H7 (cell line): ENCODE measurements around the gene NINJ2. TPM values are rescaled to one million over a fixed set of nuclear protein-coding genes. Genes with fewer than 3 reads are reported as not detected.
"Not testable (repeated sequence)": the region's sequence is repeated elsewhere in the genome, so short reads cannot be mapped to it uniquely, and the experiment has no call there.

Experiments
- DNase-seq: peaks from one replicate; pipeline ENCODE4 v3.0.0; 2012
- H3K27me3 ChIP-seq: 2 replicates; pipeline ENCODE4 v1.6.0; 2011; ENCODE audit warnings: mild to moderate bottlenecking, low read length; ENCODE audit not compliant: control insufficient read depth, insufficient read depth
- H3K36me3 ChIP-seq: replicated peaks from 2 replicates; pipeline ENCODE4 v1.5.1; 2011; ENCODE audit warnings: low read length; ENCODE audit not compliant: control insufficient read depth, insufficient read depth
- H3K4me3 ChIP-seq: 2 replicates; pipeline ENCODE4 v1.5.1; 2011; ENCODE audit warnings: low read depth, mild to moderate bottlenecking, control low read depth, low read length, moderate library complexity; ENCODE audit not compliant: insufficient read depth
- total RNA-seq: library from RNA; depleted of rRNA; stranded (reverse); fragments of >200 nt; shearing (Covaris generic); gene quantifications from 2 replicates; pipeline ENCODE4 v1.2.3, GENCODE V29; 2014

The NINJ2 gene
- total RNA-seq, 1 experiment from 2014 or later, result 2.6 TPM

GRCh38 chr12:661720-662486, 1.3 kb downstream of the NINJ2 start:
- DNase-seq, result peak; percentile 21
- Histone ChIP-seq H3K27me3 (no peaks in the 10 kb centered on the region), H3K4me3 (no peak overlapping the region), H3K36me3 (no peaks in the 10 kb centered on the region)

- no peaks in the 10 kb centered on the region for H3K27me3 ChIP-seq
- DNase-seq, result peak; percentile 11
- no peak overlapping the region for H3K4me3 ChIP-seq
- no peaks in the 10 kb centered on the region for H3K36me3 ChIP-seq
These were observed 4.1 kb downstream of the NINJ2 start for GRCh38 chr12:659090-659683.

GRCh38 chr12:650983-651382, 12.3 kb downstream of the NINJ2 start:
- Histone ChIP-seq H3K4me3 (no peak overlapping the region), H3K36me3 (no peaks in the 10 kb centered on the region), H3K27me3 (no peaks in the 10 kb centered on the region)
- DNase-seq, result peak; percentile 13

GRCh38 chr12:647385-648085, 15.7 kb downstream of the NINJ2 start:
- no peak for DNase-seq
- no peak overlapping the region for H3K4me3 ChIP-seq
- H3K36me3 ChIP-seq, result no peaks in the 10 kb centered on the region
- no peaks in the 10 kb centered on the region for H3K27me3 ChIP-seq

GRCh38 chr12:646442-647384, 16.5 kb downstream of the NINJ2 start:
- no peak overlapping the region for H3K4me3 ChIP-seq
- no peaks in the 10 kb centered on the region for H3K36me3 ChIP-seq
- H3K27me3 ChIP-seq, result no peaks in the 10 kb centered on the region
- peak; percentile 8 for DNase-seq

GRCh38 chr12:645563-646071, 17.6 kb downstream of the NINJ2 start:
- Histone ChIP-seq H3K4me3 (no peak overlapping the region), H3K27me3 (no peaks in the 10 kb centered on the region), H3K36me3 (no peaks in the 10 kb centered on the region)
- no peak for DNase-seq

GRCh38 chr12:644818-645552, 18.3 kb downstream of the NINJ2 start:
- H3K36me3 ChIP-seq, result no peaks in the 10 kb centered on the region
- DNase-seq, result no peak
- H3K4me3 ChIP-seq, result no peak overlapping the region
- no peaks in the 10 kb centered on the region for H3K27me3 ChIP-seq

GRCh38 chr12:644303-644639, 19.0 kb downstream of the NINJ2 start:
- H3K4me3 ChIP-seq, result no peak overlapping the region

GRCh38 chr12:643475-644302, 19.6 kb downstream of the NINJ2 start:
- peak overlapping the region; percentile 65 for H3K4me3 ChIP-seq
- no peaks in the 10 kb centered on the region for H3K27me3 ChIP-seq
- peak; percentile 48 for DNase-seq
- no peaks in the 10 kb centered on the region for H3K36me3 ChIP-seq

More at GRCh38 chr12:644303-644639, 19.0 kb downstream of the NINJ2 start:
- Histone ChIP-seq H3K36me3 (no peaks in the 10 kb centered on the region), H3K27me3 (no peaks in the 10 kb centered on the region)
- DNase-seq, result no peak

GRCh38 chr12:642633-643474, 20.4 kb downstream of the NINJ2 start:
- DNase-seq, result peak; percentile 95
- H3K36me3 ChIP-seq, result no peaks in the 10 kb centered on the region
- H3K4me3 ChIP-seq, result peak overlapping the region; percentile 65
- H3K27me3 ChIP-seq, result no peaks in the 10 kb centered on the region

GRCh38 chr12:641321-641720, 21.9 kb downstream of the NINJ2 start:
- H3K4me3 ChIP-seq, H3K36me3 ChIP-seq: not testable (repeated sequence)
- peak; percentile 12 for DNase-seq

GRCh38 chr12:640773-641172, 22.5 kb downstream of the NINJ2 start:
- Histone ChIP-seq H3K27me3 (no peaks in the 10 kb centered on the region), H3K4me3 (no peak overlapping the region), H3K36me3 (no peaks in the 10 kb centered on the region)
- DNase-seq, result no peak

More at GRCh38 chr12:641321-641720, 21.9 kb downstream of the NINJ2 start:
- H3K27me3 ChIP-seq, result not testable (repeated sequence)
